ENCODE results near the gene SPSB3. TPM values are rescaled to one million over a fixed set of nuclear protein-coding genes. Genes with fewer than 3 reads are reported as not detected.
A peak's percentile ranks its signal among the peaks of the same experiment; 100 is the strongest.

The SPSB3 gene
- total and polyA plus RNA-seq, 9 of the 15 experiments (the other 6 are each of a cell fraction or from before 2014, with no cell fraction given) = 0.39 to 37.4 (median 7.1) TPM

GRCh38 chr16:1763521-1764511, 18.6 kb downstream of the SPSB3 start (continued):
- peak; percentile 49; the same call in 1 of the 2 replicates for TF ChIP-seq ARID4B (CRISPR knock-in tag; IDR thresholded peaks at IDR 0.05)
- peak; percentile 92 for TF ChIP-seq MGA (IDR thresholded peaks at IDR 0.05)

Data from K562 (cell line).